ENCODE results near the gene NAXD.
"Not testable (repeated sequence)": the region's sequence is repeated elsewhere in the genome, so short reads cannot be mapped to it uniquely, and the experiment has no call there.

Gene NAXD

GRCh38 chr13:110630566-110631119 lies 15.3 kb downstream of the NAXD start:
- DNase-seq (ENCODE audit: low read depth, low spot score), result no peak
- POLR2A ChIA-PET, result no interaction called here
- no peak overlapping the region for H3K4me3 ChIP-seq (ENCODE audit: low read depth, low read length)
- TF ChIP-seq CTCF (IDR thresholded peaks at IDR 0.05; ENCODE audit: insufficient read depth, low read length, missing control alignments), result no peak
- CTCF ChIA-PET, result interaction anchor here (1.4 kb wide), 1 partner anchor 37 kb away, joined by 3 read pairs; no protein-coding TSS in a partner anchor

GRCh38 chr13:110632255-110632654 lies 16.9 kb downstream of the NAXD start:
- POLR2A ChIA-PET, CTCF ChIA-PET: not testable (repeated sequence)

GRCh38 chr13:110633776-110634175 lies 18.4 kb downstream of the NAXD start:
- DNase-seq (ENCODE audit: low read depth, low spot score), result no peak
- CTCF ChIA-PET, result no interaction called here
- no peak for TF ChIP-seq CTCF (IDR thresholded peaks at IDR 0.05; ENCODE audit: insufficient read depth, low read length, missing control alignments)
- H3K4me3 ChIP-seq (ENCODE audit: low read depth, low read length), result no peak overlapping the region
- POLR2A ChIA-PET, result no interaction called here

More at GRCh38 chr13:110632255-110632654, 16.9 kb downstream of the NAXD start:
- H3K4me3 ChIP-seq (ENCODE audit: low read depth, low read length); DNase-seq (ENCODE audit: low read depth, low spot score): not testable (repeated sequence)

- no peak for DNase-seq (ENCODE audit: low read depth, low spot score)
- POLR2A ChIA-PET, result interaction anchor here (1.1 kb wide), 1 partner anchor 19 kb away, joined by 3 read pairs; the partner anchor contains the start of gene NAXD
- no peak for TF ChIP-seq CTCF (IDR thresholded peaks at IDR 0.05; ENCODE audit: insufficient read depth, low read length, missing control alignments)
- CTCF ChIA-PET, result interaction anchor here (1.5 kb wide), 1 partner anchor 10 kb away, joined by 4 read pairs; no protein-coding TSS in a partner anchor
- H3K4me3 ChIP-seq (ENCODE audit: low read depth, low read length), result no peak overlapping the region
These were observed 19.2 kb downstream of the NAXD start for GRCh38 chr13:110634558-110634957.

GRCh38 chr13:110635405-110636002 lies 20.2 kb downstream of the NAXD start:
- ChIA-PET CTCF (interaction anchor here (1.5 kb wide), 1 partner anchor 9 kb away, joined by 4 read pairs; no protein-coding TSS in a partner anchor), POLR2A (interaction anchor here (1.1 kb wide), 1 partner anchor 20 kb away, joined by 3 read pairs; the partner anchor contains the start of gene NAXD)
- TF ChIP-seq CTCF (IDR thresholded peaks at IDR 0.05; ENCODE audit: insufficient read depth, low read length, missing control alignments), result no peak
- H3K4me3 ChIP-seq (ENCODE audit: low read depth, low read length), result no peak overlapping the region
- DNase-seq (ENCODE audit: low read depth, low spot score), result no peak

GRCh38 chr13:110636053-110636475 lies 20.7 kb downstream of the NAXD start:
- ChIA-PET POLR2A (no interaction called here), CTCF (interaction anchor here (1.5 kb wide), 1 partner anchor 9 kb away, joined by 4 read pairs; no protein-coding TSS in a partner anchor)
- no peak overlapping the region for H3K4me3 ChIP-seq (ENCODE audit: low read depth, low read length)
- TF ChIP-seq CTCF (IDR thresholded peaks at IDR 0.05; ENCODE audit: insufficient read depth, low read length, missing control alignments), result no peak
- no peak for DNase-seq (ENCODE audit: low read depth, low spot score)

All from AG04449 (cell line).